ENCODE results near the gene GMEB1. TPM values are rescaled to one million over a fixed set of nuclear protein-coding genes. Genes with fewer than 3 reads are reported as not detected.
"Not testable (repeated sequence)": the region's sequence is repeated elsewhere in the genome, so short reads cannot be mapped to it uniquely, and the experiment has no call there.

The GMEB1 gene
- total RNA-seq, 1 experiment from 2014 or later = 7.8 TPM

- not testable (repeated sequence) for DNase-seq, H3K27me3 ChIP-seq, H3K36me3 ChIP-seq, H3K9me3 ChIP-seq, H3K4me3 ChIP-seq
These were observed 56.8 kb downstream of the GMEB1 start for GRCh38 chr1:28725365-28725764.

- DNase-seq = no peak
- H3K36me3 ChIP-seq = peaks cover 39% of the 10 kb centered on the region
- no peaks in the 10 kb centered on the region for H3K27me3 ChIP-seq
- H3K9me3 ChIP-seq = no peaks in the 10 kb centered on the region
- H3K4me3 ChIP-seq = peak overlapping the region; percentile 76
These were observed 67.4 kb downstream of the GMEB1 start for GRCh38 chr1:28735961-28736449.

- peak; percentile 97 for DNase-seq
- H3K36me3 ChIP-seq = peaks cover 46% of the 10 kb centered on the region
- H3K9me3 ChIP-seq = no peaks in the 10 kb centered on the region
- no peaks in the 10 kb centered on the region for H3K27me3 ChIP-seq
- H3K4me3 ChIP-seq = peak within 1 kb of the TSS; percentile 76
These were observed 68.1 kb downstream of the GMEB1 start, which contains the start of gene YTHDF2 for GRCh38 chr1:28736450-28737306. Gene YTHDF2 (plus strand): TSS chr1:28736940. CDS start chr1:28737121, 181 bp downstream.

GRCh38 chr1:28737307-28738132 lies 68.9 kb downstream of the GMEB1 start:
- peak; percentile 42 for DNase-seq
- Histone ChIP-seq H3K4me3 (peak overlapping the region; percentile 76), H3K27me3 (no peaks in the 10 kb centered on the region), H3K9me3 (no peaks in the 10 kb centered on the region), H3K36me3 (peaks cover 54% of the 10 kb centered on the region)

GRCh38 chr1:28740118-28740517 lies 71.5 kb downstream of the GMEB1 start:
- Histone ChIP-seq H3K27me3 (no peaks in the 10 kb centered on the region), H3K9me3 (no peaks in the 10 kb centered on the region), H3K4me3 (no peak overlapping the region), H3K36me3 (peaks cover 79% of the 10 kb centered on the region)
- no peak for DNase-seq

- Histone ChIP-seq H3K9me3 (no peaks in the 10 kb centered on the region), H3K36me3 (peaks cover 85% of the 10 kb centered on the region)
These were observed 75.6 kb downstream of the GMEB1 start for GRCh38 chr1:28744184-28744583.

GRCh38 chr1:28745653-28746173 lies 77.1 kb downstream of the GMEB1 start:
- peaks cover 80% of the 10 kb centered on the region for H3K36me3 ChIP-seq
- no peaks in the 10 kb centered on the region for H3K9me3 ChIP-seq
- no peak for DNase-seq
- no peaks in the 10 kb centered on the region for H3K27me3 ChIP-seq
- no peak overlapping the region for H3K4me3 ChIP-seq

More at GRCh38 chr1:28744184-28744583, 75.6 kb downstream of the GMEB1 start:
- no peak for DNase-seq
- Histone ChIP-seq H3K4me3 (no peak overlapping the region), H3K27me3 (no peaks in the 10 kb centered on the region)

GRCh38 chr1:28750330-28750729 lies 81.7 kb downstream of the GMEB1 start:
- H3K27me3 ChIP-seq = no peaks in the 10 kb centered on the region
- H3K36me3 ChIP-seq = peaks cover 69% of the 10 kb centered on the region
- no peaks in the 10 kb centered on the region for H3K9me3 ChIP-seq
- H3K4me3 ChIP-seq = no peak overlapping the region
- DNase-seq = no peak

GRCh38 chr1:28750771-28751294 lies 82.2 kb downstream of the GMEB1 start:
- H3K27me3 ChIP-seq, H3K4me3 ChIP-seq, H3K9me3 ChIP-seq: not testable (repeated sequence)
- H3K36me3 ChIP-seq = peaks cover 71% of the 10 kb centered on the region
- peak; percentile 3 for DNase-seq

- Histone ChIP-seq H3K4me3 (no peak overlapping the region), H3K27me3 (no peaks in the 10 kb centered on the region), H3K9me3 (no peaks in the 10 kb centered on the region), H3K36me3 (peaks cover 72% of the 10 kb centered on the region)
- DNase-seq = no peak
These were observed 82.9 kb downstream of the GMEB1 start for GRCh38 chr1:28751315-28752060.

- no peaks in the 10 kb centered on the region for H3K27me3 ChIP-seq
These were observed 87.1 kb downstream of the GMEB1 start for GRCh38 chr1:28755701-28756100.

GRCh38 chr1:28756846-28757245 lies 88.3 kb downstream of the GMEB1 start:
- H3K36me3 ChIP-seq = peaks cover 87% of the 10 kb centered on the region
- DNase-seq = no peak
- H3K4me3 ChIP-seq = no peak overlapping the region
- H3K27me3 ChIP-seq = no peaks in the 10 kb centered on the region
- H3K9me3 ChIP-seq = no peaks in the 10 kb centered on the region

More at GRCh38 chr1:28755701-28756100, 87.1 kb downstream of the GMEB1 start:
- Histone ChIP-seq H3K9me3 (no peaks in the 10 kb centered on the region), H3K4me3 (no peak overlapping the region), H3K36me3 (peaks cover 82% of the 10 kb centered on the region)
- no peak for DNase-seq

- H3K4me3 ChIP-seq = no peak overlapping the region
- no peak for DNase-seq
- no peaks in the 10 kb centered on the region for H3K9me3 ChIP-seq
- H3K27me3 ChIP-seq = no peaks in the 10 kb centered on the region
- peaks cover 83% of the 10 kb centered on the region for H3K36me3 ChIP-seq
These were observed 89.8 kb downstream of the GMEB1 start for GRCh38 chr1:28758420-28758819.

GRCh38 chr1:28759257-28759656 lies 90.7 kb downstream of the GMEB1 start:
- H3K36me3 ChIP-seq = peaks cover 76% of the 10 kb centered on the region
- H3K27me3 ChIP-seq = no peaks in the 10 kb centered on the region

GRCh38 chr1:28761189-28761588 lies 92.6 kb downstream of the GMEB1 start:
- Histone ChIP-seq H3K27me3 (no peaks in the 10 kb centered on the region), H3K36me3 (peaks cover 74% of the 10 kb centered on the region), H3K9me3 (no peaks in the 10 kb centered on the region), H3K4me3 (no peak overlapping the region)
- no peak for DNase-seq

More at GRCh38 chr1:28759257-28759656, 90.7 kb downstream of the GMEB1 start:
- no peaks in the 10 kb centered on the region for H3K9me3 ChIP-seq
- DNase-seq = no peak
- no peak overlapping the region for H3K4me3 ChIP-seq

- Histone ChIP-seq H3K4me3 (no peak overlapping the region), H3K9me3 (no peaks in the 10 kb centered on the region), H3K27me3 (no peaks in the 10 kb centered on the region), H3K36me3 (peaks cover 62% of the 10 kb centered on the region)
- DNase-seq = no peak
These were observed 98.1 kb downstream of the GMEB1 start for GRCh38 chr1:28766532-28767183.
